ENCODE measurements around the gene LAGE3. TPM values are rescaled to one million over a fixed set of nuclear protein-coding genes. Genes with fewer than 3 reads are reported as not detected.

The LAGE3 gene
- total and polyA plus RNA-seq, 10 of the 15 experiments (the other 5 are each of a cell fraction or from before 2014, with no cell fraction given): 5.3 to 63.7 (median 19.7) TPM

- 71% methylated on average over 12 of the region's 12 CpGs for WGBS (ENCODE audit: insufficient coverage, insufficient replicate concordance, low lambda C conversion rate, missing lambda C conversion rate)
- FAIRE-seq (no peak), ATAC-seq (no peak), DNase-seq (ENCODE audit: low read depth, low spot score) (no peak)
- Histone ChIP-seq H3K36me3 (ENCODE audit: control insufficient read depth in 2 of 2, insufficient read depth in 2 of 2, low read length in 1 of 2) (no peaks in the 10 kb centered on the region), H3K79me2 (ENCODE audit: control insufficient read depth, insufficient read depth, low read length) (no peaks in the 10 kb centered on the region; the same call in none of the 2 replicates), H2AFZ (ENCODE audit: control insufficient read depth, low read depth, low read length) (no peak overlapping the region), H3K4me1 (ENCODE audit: control insufficient read depth, insufficient read depth, low read length) (no peaks in the 10 kb centered on the region), H3K27me3 (replicated peaks in 1 of 2; ENCODE audit: control insufficient read depth in 2 of 2, insufficient read depth in 2 of 2, low read length in 1 of 2) (no peaks in the 10 kb centered on the region), H3K4me2 (ENCODE audit: control insufficient read depth, insufficient read depth) (no peak overlapping the region), H3K9ac (ENCODE audit: control insufficient read depth, insufficient read depth, low read length) (no peak overlapping the region), H3K4me3 (no peak overlapping the region), H4K20me1 (ENCODE audit: control insufficient read depth, insufficient read depth) (no peaks in the 10 kb centered on the region), H3K27ac (ENCODE audit: control insufficient read depth, insufficient read depth) (no peak overlapping the region), H3K9me3 (replicated peaks; ENCODE audit: control insufficient read depth, insufficient read depth, low read length) (no peaks in the 10 kb centered on the region; the same call in 2 of the 3 replicates)
- ChIA-PET CTCF (no interaction called here), SMC1A (ENCODE audit: uncharacterized antibody, unreplicated experiment) (interaction anchor here (0.6 kb wide), 1 partner anchor 10 kb away, joined by 3 read pairs; no protein-coding TSS in a partner anchor), POLR2A (no interaction called here), RAD21 (ENCODE audit: unreplicated experiment) (no interaction called here)
- BruUV-seq (replicated peaks): no TSS peak
- intact Hi-C loops (cut with micrococcal nuclease; ENCODE audit: unreplicated experiment) (no loop called here), in situ Hi-C loops (cut with MboI) (no loop called here)
- no peak for TF ChIP-seq FOXM1 (IDR thresholded peaks at IDR 0.05; ENCODE audit: low read depth, low read length)
- no peak for TF ChIP-seq USF2 (IDR thresholded peaks at IDR 0.05; ENCODE audit: borderline replicate concordance, low read depth, low read length)
- no peak for TF ChIP-seq BACH1 (IDR thresholded peaks at IDR 0.05; ENCODE audit: borderline replicate concordance)
- TF ChIP-seq ESRRA (IDR thresholded peaks at IDR 0.05; ENCODE audit: low read length): no peak
- TF ChIP-seq YY1 (IDR thresholded peaks at IDR 0.05; ENCODE audit: low read depth, low read length): no peak
- no peak for TF ChIP-seq TCF12 (IDR thresholded peaks at IDR 0.05; ENCODE audit: low read depth, low read length)
- no peak for TF ChIP-seq MAX (IDR thresholded peaks at IDR 0.05; ENCODE audit: low read depth, low read length)
These were observed 32.7 kb upstream of the LAGE3 start for GRCh38 chrX:154511761-154512160.

- Histone ChIP-seq H2AFZ (ENCODE audit: control insufficient read depth, low read depth, low read length) (no peak overlapping the region), H3K4me3 (no peak overlapping the region), H3K27ac (ENCODE audit: control insufficient read depth, insufficient read depth) (no peak overlapping the region), H3K9ac (ENCODE audit: control insufficient read depth, insufficient read depth, low read length) (no peak overlapping the region), H3K79me2 (ENCODE audit: control insufficient read depth, insufficient read depth, low read length) (no peaks in the 10 kb centered on the region), H3K9me3 (replicated peaks; ENCODE audit: control insufficient read depth, insufficient read depth, low read length) (no peaks in the 10 kb centered on the region; the same call in 2 of the 3 replicates), H4K20me1 (ENCODE audit: control insufficient read depth, insufficient read depth) (no peaks in the 10 kb centered on the region), H3K4me1 (ENCODE audit: control insufficient read depth, insufficient read depth, low read length) (no peaks in the 10 kb centered on the region), H3K4me2 (ENCODE audit: control insufficient read depth, insufficient read depth) (no peak overlapping the region), H3K36me3 (ENCODE audit: control insufficient read depth in 2 of 2, insufficient read depth in 2 of 2, low read length in 1 of 2) (no peaks in the 10 kb centered on the region), H3K27me3 (replicated peaks in 1 of 2; ENCODE audit: control insufficient read depth in 2 of 2, insufficient read depth in 2 of 2, low read length in 1 of 2) (no peaks in the 10 kb centered on the region)
- DNase-seq (ENCODE audit: low read depth, low spot score): no peak
- TF ChIP-seq SIX5 (IDR thresholded peaks at IDR 0.05; ENCODE audit: low read depth, low read length, severe bottlenecking) (no peak), NFIC (IDR thresholded peaks at IDR 0.05; ENCODE audit: low read depth, low read length) (no peak), HDAC2 (IDR thresholded peaks at IDR 0.05) (no peak), ATF2 (IDR thresholded peaks at IDR 0.05; ENCODE audit: low read length) (no peak), DPF2 (IDR thresholded peaks at IDR 0.05) (no peak), IKZF1 (conservative IDR thresholded peaks at IDR 0.05) (no peak), HCFC1 (IDR thresholded peaks at IDR 0.05; ENCODE audit: low read length) (no peak), SMAD1 (IDR thresholded peaks at IDR 0.05; ENCODE audit: low read depth, partially characterized antibody) (no peak), YBX1 (IDR thresholded peaks at IDR 0.05) (no peak)
- ATAC-seq: no peak
- no TSS peak for BruUV-seq (replicated peaks)
- SMC1A ChIA-PET (ENCODE audit: uncharacterized antibody, unreplicated experiment): no interaction called here
- FAIRE-seq: no peak
- CTCF ChIA-PET: no interaction called here
- WGBS (ENCODE audit: insufficient coverage, insufficient replicate concordance, low lambda C conversion rate, missing lambda C conversion rate): 73% methylated on average over 5 of the region's 5 CpGs
- POLR2A ChIA-PET: no interaction called here
- in situ Hi-C loops (cut with MboI) (no loop called here), intact Hi-C loops (cut with micrococcal nuclease; ENCODE audit: unreplicated experiment) (no loop called here)
- RAD21 ChIA-PET (ENCODE audit: unreplicated experiment): no interaction called here
These were observed 30.4 kb upstream of the LAGE3 start for GRCh38 chrX:154509455-154509854.

All from GM12878 (cell line).